GM10248 (cell line): ENCODE measurements around the gene ART5.
"Not testable (repeated sequence)": the region's sequence is repeated elsewhere in the genome, so short reads cannot be mapped to it uniquely, and the experiment has no call there.

Experiments used
- CTCF ChIA-PET: fragments of 300-600 bp; sonication (Branson Sonifier 250); formaldehyde crosslinking; extraction: SDS; loops from one replicate; lab custom pipeline; 2021; ENCODE audit warnings: antibody characterized with exemption; lab: Yijun Ruan, JAX
- POLR2A ChIA-PET: fragments of 350-650 bp; sonication (Branson Sonifier 250); formaldehyde crosslinking; extraction: SDS; loops from one replicate; lab custom pipeline; 2020; ENCODE audit warnings: antibody characterized with exemption; lab: Yijun Ruan, JAX
- DNase-seq: peaks from one replicate; pipeline ENCODE4 v3.0.0; 2012; ENCODE audit errors: extremely low spot score
- TF ChIP-seq, protein P1 (sequence below): IDR thresholded peaks from 2 replicates; pipeline ENCODE4 v1.5.1; 2012; ENCODE audit warnings: mild to moderate bottlenecking, low read depth; ENCODE audit errors: extremely low read depth, missing control alignments, control extremely low read depth

Gene ART5

DNA sequence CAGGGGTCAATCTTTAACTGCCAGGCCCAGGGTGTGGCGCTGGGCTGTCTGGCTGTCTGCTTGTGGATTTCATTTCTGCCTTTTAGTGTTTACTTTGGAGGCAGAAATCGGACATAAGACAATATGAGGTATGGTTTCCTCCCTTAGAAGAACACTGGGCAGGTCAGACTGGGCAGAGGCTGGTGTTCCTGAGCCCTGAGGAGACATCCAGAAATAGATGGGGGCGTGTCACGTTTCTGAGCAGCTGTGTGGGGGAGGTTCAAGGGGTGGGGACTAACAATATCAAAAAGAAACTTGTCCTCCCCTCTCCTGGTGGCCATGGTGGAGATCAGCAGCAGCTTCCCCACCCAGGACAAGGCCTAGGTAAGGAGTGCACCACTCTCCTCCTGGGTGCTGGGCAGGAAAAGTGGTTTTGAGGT is 3.0 kb upstream of the ART5 start, which contains the start of gene ART1:
Gene ART1 (plus strand): TSS at position 312 of the 419 bp plus-strand sequence. CDS start 14,086 bp downstream, outside the sequence.
- DNase-seq, result no peak
- POLR2A ChIA-PET, result no interaction called here
- TF ChIP-seq, protein P1, sequence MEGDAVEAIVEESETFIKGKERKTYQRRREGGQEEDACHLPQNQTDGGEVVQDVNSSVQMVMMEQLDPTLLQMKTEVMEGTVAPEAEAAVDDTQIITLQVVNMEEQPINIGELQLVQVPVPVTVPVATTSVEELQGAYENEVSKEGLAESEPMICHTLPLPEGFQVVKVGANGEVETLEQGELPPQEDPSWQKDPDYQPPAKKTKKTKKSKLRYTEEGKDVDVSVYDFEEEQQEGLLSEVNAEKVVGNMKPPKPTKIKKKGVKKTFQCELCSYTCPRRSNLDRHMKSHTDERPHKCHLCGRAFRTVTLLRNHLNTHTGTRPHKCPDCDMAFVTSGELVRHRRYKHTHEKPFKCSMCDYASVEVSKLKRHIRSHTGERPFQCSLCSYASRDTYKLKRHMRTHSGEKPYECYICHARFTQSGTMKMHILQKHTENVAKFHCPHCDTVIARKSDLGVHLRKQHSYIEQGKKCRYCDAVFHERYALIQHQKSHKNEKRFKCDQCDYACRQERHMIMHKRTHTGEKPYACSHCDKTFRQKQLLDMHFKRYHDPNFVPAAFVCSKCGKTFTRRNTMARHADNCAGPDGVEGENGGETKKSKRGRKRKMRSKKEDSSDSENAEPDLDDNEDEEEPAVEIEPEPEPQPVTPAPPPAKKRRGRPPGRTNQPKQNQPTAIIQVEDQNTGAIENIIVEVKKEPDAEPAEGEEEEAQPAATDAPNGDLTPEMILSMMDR, result no peak
- CTCF ChIA-PET, result interaction anchor here (1.2 kb wide), 1 partner anchor 10 kb away, joined by 3 read pairs; no protein-coding TSS in a partner anchor

DNA sequence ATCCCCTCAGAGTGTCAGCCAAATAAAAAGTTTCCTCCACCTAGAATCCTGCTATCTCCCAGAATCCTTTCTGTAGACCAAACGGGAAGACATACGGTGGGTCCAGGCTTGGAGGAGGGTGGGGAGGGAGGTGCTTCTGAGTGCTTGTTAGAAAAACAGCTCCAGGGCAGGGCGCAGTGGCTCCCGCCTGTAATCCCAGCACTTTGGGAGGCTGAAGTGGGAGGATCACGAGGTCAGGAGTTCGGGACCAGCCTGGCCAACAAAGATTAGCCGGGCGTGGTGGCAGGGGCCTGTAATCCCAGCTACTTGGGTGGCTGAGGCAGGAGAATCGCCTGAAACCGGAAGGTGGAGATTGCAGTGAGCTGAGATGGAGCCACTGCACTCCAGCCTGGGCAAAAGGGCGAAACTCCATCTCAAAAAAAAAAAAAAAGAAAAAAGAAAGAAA is 1.3 kb upstream of the ART5 start:
- DNase-seq, POLR2A ChIA-PET: not testable (repeated sequence)
- CTCF ChIA-PET, result interaction anchor here (1.0 to 1.4 kb wide), 3 partner anchors 9 to 302 kb away, joined by 3 to 4 read pairs (median 3); no protein-coding TSS in a partner anchor

DNA sequence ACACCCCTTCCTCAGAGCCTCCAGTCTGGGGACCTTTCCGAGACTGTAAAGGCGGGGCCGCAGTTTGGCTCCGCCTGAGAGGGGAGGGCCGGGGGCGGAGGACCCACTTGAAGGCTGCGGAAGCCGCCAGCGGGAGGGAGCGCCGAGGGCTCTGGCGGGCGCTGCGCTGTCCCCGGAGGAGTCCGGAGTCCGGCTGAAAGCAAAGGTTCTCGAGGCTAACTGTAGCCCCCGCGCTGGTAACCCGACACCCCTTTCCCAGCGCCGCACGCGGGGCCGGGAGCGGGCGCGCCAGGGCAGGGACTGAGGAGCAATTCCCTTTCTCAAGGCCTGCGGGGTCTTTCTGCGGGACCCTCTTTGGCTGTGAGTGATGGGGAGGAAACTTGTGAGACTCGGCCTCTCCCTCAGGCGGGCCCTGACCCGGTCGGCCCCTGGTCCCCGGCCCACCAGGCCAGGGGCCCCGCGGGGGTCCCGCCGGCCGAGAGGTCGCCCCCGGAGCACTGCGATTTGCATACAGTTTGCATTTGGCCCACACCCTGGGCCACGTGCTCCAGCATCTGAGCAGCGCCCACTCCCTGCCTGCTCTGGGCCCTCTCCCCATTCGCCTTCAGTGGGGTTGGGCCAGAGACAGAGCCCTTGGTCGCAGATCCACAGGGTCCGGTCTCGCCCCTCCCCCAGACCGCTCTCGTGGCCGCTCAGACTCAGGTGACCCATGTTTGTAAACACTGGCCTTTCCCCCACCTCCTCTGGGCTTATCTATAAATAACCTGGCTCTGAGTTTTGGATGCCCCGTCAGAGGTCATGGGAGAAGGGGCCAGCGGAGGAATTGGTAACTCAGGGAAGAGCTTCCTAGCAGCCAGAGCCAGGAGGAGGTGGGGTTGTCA is 519 bp upstream of the ART5 start:
- peak; percentile 82 for DNase-seq
- ChIA-PET POLR2A (no interaction called here), CTCF (interaction anchor here (1.0 to 1.4 kb wide), 3 partner anchors 9 to 301 kb away, joined by 3 to 4 read pairs (median 3); no protein-coding TSS in a partner anchor)
- TF ChIP-seq, protein P1, result no peak

DNA sequence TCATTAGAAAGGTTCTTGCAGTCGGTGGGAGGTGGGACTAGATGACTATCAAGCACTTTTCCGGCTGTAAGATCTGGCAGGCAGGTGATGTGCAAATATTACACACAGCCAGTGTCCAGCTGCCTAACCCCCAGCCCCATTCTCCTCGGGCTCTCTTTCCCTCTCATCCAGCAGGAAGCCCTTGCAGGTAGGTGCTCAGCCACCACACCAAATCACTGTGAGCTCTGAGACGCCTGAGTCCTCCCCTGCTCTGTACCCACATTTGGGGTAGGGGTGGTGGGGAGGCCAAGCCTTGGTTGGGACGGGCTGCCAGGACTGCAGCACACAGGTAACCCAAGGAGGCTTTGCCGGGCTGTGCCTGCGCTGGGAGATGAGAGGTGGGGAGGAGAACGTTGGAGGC is 601 bp downstream of the ART5 start:
- DNase-seq, result no peak
- CTCF ChIA-PET, result no interaction called here
- POLR2A ChIA-PET, result no interaction called here
- TF ChIP-seq, protein P1, result no peak

DNA sequence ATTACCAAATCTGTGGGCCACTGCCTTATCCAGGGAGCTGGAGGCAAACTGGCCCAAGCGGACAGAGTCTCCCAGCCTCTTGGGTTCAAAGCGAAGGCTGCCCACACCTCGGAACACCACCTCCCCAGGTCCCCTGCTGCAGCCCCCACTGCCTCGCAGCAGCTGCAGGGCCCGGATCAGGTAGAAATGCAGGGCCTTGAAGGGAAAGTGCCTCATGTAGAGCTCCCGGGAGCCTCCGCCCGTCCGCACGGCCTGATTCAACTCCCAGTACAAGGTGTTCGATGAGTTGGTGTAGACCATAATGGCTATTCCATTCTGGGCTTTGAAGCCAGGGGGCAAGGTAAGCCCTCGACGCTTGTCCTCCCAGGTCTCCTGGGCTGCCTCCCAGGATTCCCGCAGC is 2.0 kb downstream of the ART5 start:
- CTCF ChIA-PET, result no interaction called here
- POLR2A ChIA-PET, result no interaction called here
- TF ChIP-seq, protein P1, result no peak
- no peak for DNase-seq

DNA sequence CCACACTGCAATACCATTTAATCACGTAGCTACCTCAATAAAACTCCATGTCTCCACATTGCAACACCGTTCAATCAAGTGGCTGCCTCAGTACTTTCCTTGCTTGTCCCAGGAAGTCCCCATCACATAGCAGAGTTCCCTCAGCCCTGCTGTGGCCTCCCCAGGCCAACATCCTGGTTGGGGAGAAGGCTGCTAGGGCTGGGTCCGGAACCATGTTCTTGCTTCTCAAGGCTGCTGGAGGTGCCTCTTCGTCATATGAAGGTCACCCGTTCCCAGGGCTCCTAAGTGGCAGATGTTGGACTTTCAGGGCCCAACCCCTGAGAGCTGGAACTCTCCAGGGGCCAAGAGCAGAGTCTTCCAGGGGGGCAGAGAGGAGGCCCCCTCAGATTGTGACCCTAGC is 3.3 kb downstream of the ART5 start:
- DNase-seq, result no peak
- ChIA-PET CTCF (no interaction called here), POLR2A (no interaction called here)
- TF ChIP-seq, protein P1, result no peak

DNA sequence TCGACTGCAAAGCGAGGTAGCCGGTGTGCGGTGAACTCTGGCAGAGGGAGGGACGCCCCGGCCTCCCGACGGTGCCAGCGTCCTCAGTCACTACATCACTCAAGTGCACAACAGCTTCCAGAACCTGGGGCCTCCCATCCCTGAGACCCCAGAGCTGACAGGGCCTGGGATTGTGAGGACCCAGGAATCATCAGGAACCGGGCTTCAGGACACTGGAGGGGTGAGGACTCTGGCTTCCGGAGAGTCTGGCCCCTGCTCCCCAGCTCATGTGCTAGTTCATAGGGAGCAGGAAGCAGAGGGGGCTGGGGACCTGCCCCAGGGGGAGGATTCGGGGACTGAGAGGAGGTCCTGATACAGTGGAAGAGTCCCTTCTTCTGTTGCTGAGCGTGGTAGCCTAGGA is 4.6 kb downstream of the ART5 start:
- ChIA-PET CTCF (interaction anchor here (1.1 kb wide), 1 partner anchor 12 kb away, joined by 3 read pairs; no protein-coding TSS in a partner anchor), POLR2A (no interaction called here)
- DNase-seq, result no peak
- TF ChIP-seq, protein P1, result no peak
